ENCODE measurements around the gene TXNDC15. TPM values are rescaled to one million over a fixed set of nuclear protein-coding genes. Genes with fewer than 3 reads are reported as not detected.
A peak's percentile ranks its signal among the peaks of the same experiment; 100 is the strongest.

The TXNDC15 gene
- total and polyA plus RNA-seq, 2 of the 13 experiments (the other 11 are each of a cell fraction or from before 2014, with no cell fraction given) = 22.2 to 49.9 TPM

GRCh38 chr5:134905246-134905996, 31.2 kb downstream of the TXNDC15 start (continued):
- TF ChIP-seq HOXA7 (CRISPR knock-in tag; IDR thresholded peaks at IDR 0.05) (no peak), ZNF17 (CRISPR knock-in tag; IDR thresholded peaks at IDR 0.05) (no peak), ZNF20 (CRISPR knock-in tag; IDR thresholded peaks at IDR 0.05) (no peak), ZNF143 (CRISPR knock-in tag; IDR thresholded peaks at IDR 0.05) (0 out of 2 replicates have a peak, but pooled peaks have one; percentile 6), U2AF2 (IDR thresholded peaks at IDR 0.05; ENCODE audit: low read depth, low read length) (no peak), ZFP36 (IDR thresholded peaks at IDR 0.05; ENCODE audit: borderline replicate concordance, low read depth, low read length, partially characterized antibody) (no peak), ETS1 (CRISPR knock-in tag; IDR thresholded peaks at IDR 0.05) (peak; percentile 58; the same call in 1 of the 2 replicates), AGO2 (optimal IDR thresholded peaks at IDR 0.05; ENCODE audit: low read depth, low read length) (no peak), ISL2 (CRISPR knock-in tag; IDR thresholded peaks at IDR 0.05) (0 out of 2 replicates have a peak, but pooled peaks have one; percentile 48), SP5 (CRISPR knock-in tag; IDR thresholded peaks at IDR 0.05; ENCODE audit: borderline replicate concordance, low read depth) (no peak), ZNF160 (CRISPR knock-in tag; IDR thresholded peaks at IDR 0.05) (peak; percentile 35; the same call in 1 of the 2 replicates), ZNF639 (CRISPR knock-in tag; conservative IDR thresholded peaks at IDR 0.05) (no peak), ZNF513 (CRISPR knock-in tag; conservative IDR thresholded peaks at IDR 0.05) (no peak), CBX5 (CRISPR knock-in tag; IDR thresholded peaks at IDR 0.05; ENCODE audit: borderline replicate concordance) (no peak), ZNF232 (CRISPR knock-in tag; IDR thresholded peaks at IDR 0.05; ENCODE audit: borderline replicate concordance) (0 out of 2 replicates have a peak, but pooled peaks have one; percentile 35), FLYWCH1 (CRISPR knock-in tag; IDR thresholded peaks at IDR 0.05) (no peak), ZBTB26 (CRISPR knock-in tag; IDR thresholded peaks at IDR 0.05; ENCODE audit: borderline replicate concordance) (no peak; the same call in 1 of the 2 replicates), HMGXB4 (CRISPR knock-in tag; IDR thresholded peaks at IDR 0.05; ENCODE audit: borderline replicate concordance in 1 of 2, low read depth in 1 of 2) (peak; percentile 24 to 40; a peak in 3 of 4 replicates), NONO (IDR thresholded peaks at IDR 0.05) (no peak), NONO (CRISPR knock-in tag; conservative IDR thresholded peaks at IDR 0.05) (0 out of 2 replicates have a peak, but pooled peaks have one; percentile 11), YEATS4 (CRISPR knock-in tag; IDR thresholded peaks at IDR 0.05; ENCODE audit: borderline replicate concordance) (peak; percentile 16)

All from HepG2 (cell line).